Neural progenitor cell (in vitro differentiated cells): ENCODE measurements around the gene FBXL13.

Source experiments
- EZH2 ChIP-seq: fragments of 200-600 bp; sonication (generic); IDR thresholded peaks from 2 replicates; pipeline ENCODE4 v1.6.1; 2017; ENCODE audit warnings: antibody characterized with exemption, mild to moderate bottlenecking, moderate library complexity
- TF ChIP-seq, protein P1 (sequence below): fragments of 200-600 bp; sonication (generic); IDR thresholded peaks from 2 replicates; pipeline ENCODE4 v1.5.1; 2017; ENCODE audit warnings: antibody characterized with exemption, mild to moderate bottlenecking

DNA sequence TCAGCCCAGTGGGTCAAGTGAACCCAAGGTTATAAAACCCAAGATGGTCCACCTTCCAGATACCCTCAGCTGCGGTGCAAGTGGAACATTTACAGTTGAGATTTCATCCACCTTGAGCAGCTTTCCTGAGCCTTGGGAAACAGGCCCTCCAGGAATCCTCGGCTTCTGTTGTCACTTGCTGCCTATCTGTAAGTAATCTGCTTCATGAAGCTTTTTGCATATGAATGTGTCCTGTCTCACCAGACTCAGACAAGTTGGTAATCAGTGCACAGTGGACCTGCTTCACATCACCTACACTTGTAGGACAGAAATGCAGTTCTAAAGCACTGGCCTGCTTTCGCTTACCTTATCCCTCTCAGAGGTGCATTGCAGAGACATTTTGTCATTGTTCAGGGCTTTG is 245.5 kb downstream of the FBXL13 start:
- TF ChIP-seq, protein P1, sequence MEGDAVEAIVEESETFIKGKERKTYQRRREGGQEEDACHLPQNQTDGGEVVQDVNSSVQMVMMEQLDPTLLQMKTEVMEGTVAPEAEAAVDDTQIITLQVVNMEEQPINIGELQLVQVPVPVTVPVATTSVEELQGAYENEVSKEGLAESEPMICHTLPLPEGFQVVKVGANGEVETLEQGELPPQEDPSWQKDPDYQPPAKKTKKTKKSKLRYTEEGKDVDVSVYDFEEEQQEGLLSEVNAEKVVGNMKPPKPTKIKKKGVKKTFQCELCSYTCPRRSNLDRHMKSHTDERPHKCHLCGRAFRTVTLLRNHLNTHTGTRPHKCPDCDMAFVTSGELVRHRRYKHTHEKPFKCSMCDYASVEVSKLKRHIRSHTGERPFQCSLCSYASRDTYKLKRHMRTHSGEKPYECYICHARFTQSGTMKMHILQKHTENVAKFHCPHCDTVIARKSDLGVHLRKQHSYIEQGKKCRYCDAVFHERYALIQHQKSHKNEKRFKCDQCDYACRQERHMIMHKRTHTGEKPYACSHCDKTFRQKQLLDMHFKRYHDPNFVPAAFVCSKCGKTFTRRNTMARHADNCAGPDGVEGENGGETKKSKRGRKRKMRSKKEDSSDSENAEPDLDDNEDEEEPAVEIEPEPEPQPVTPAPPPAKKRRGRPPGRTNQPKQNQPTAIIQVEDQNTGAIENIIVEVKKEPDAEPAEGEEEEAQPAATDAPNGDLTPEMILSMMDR: no peak
- TF ChIP-seq EZH2: no peak
